NCI-H1105 (cell line): ENCODE measurements around the gene BPTF.
"Not testable (repeated sequence)": the region's sequence is repeated elsewhere in the genome, so short reads cannot be mapped to it uniquely, and the experiment has no call there.

Source experiments
- DNase-seq: peaks from one replicate; lab custom pipeline; 2025; lab: John Stamatoyannopoulos, UW

The BPTF gene

GRCh38 chr17:67974185-67974584 is 148.9 kb downstream of the BPTF start:
- no peak for DNase-seq

- no peak for DNase-seq
Observed at GRCh38 chr17:67974598-67975066, 149.3 kb downstream of the BPTF start.

DNA sequence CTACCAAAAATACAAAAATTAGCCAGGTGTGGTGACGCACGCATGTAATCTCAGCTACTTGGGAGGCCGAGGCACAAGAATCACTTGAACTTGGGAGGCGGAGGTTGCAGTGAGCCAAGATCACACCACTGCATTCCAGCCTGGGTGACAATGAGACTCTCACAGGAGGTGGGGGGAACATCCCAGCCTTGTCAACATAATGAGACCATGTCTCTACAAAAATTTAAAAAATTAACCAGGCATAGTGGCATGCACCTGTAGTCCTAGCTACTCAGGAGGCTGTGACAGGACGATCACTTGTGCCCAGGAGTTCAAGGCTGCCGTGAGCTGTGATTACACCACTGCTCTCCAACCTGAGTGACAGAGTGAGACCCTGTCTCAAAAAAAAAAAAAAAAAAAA is 151.0 kb downstream of the BPTF start:
- DNase-seq = not testable (repeated sequence)

DNA sequence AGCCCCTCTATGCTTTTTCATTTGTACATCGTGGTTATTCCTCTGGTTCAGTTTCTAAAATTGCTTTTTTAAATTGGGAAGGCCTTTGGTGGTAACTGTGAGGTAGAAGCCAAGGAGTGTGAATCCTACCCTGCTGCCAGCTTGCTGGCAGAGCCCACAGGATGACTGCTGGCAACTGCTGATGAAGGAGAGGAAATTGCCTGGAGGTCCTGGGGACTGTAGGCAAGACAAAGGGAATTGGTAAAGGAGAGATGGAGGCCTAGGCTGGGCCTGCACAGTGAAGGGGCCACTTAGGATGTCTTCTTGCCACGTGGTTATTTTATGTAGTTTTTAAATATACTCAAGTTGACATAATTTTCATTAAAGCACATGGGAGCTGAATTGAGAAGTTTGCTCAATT is 155.2 kb downstream of the BPTF start:
- no peak for DNase-seq

DNA sequence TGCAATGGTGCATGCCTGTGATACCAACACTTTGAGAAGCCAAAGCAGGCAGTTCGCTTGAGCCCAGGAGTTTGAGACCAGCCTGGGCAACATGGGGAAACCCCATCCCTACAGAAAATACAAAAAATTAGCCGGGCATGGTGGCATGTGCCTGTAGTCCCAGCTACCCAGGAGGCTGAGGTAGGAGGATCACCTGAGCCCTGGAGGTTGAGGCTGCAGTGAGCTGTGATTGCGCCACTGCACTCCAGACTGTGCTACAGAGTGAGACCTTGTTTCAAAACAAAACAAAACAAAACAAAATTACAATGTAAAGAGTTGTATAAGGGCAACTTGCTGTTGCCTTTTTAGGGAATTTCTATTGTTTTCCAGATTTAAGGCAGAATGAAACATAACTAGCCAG is 155.6 kb downstream of the BPTF start:
- DNase-seq = not testable (repeated sequence)

DNA sequence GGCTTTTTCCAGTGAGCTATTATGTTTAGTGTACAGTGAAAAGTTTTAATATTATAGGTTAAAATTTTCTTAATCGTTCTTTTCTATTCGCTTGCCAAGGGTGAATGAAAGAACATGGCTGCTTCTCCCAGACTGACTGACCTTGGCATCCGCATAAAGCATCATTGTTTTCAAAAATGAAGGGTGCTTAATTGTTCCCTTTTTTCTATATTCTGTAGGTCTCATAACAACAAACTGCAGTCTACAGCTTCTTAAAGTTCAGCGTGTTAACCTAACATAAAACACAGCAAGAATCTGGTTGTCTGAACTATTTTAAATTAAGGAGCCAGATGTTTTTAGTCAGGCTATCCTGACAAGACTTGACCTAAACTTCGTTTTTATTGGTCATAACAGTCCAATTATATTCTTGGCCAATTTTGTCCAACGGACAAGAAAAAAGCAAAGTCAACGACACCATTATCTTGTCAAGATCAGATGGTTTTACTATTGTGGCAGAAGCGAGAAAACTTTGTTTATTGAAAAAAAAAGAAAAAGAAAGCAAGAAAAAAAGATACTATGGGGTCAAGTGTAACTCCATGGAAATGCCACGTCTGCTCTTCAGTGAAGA is 156.8 kb downstream of the BPTF start:
- no peak for DNase-seq

- no peak for DNase-seq
Observed at GRCh38 chr17:67982686-67983382, 157.5 kb downstream of the BPTF start.

DNA sequence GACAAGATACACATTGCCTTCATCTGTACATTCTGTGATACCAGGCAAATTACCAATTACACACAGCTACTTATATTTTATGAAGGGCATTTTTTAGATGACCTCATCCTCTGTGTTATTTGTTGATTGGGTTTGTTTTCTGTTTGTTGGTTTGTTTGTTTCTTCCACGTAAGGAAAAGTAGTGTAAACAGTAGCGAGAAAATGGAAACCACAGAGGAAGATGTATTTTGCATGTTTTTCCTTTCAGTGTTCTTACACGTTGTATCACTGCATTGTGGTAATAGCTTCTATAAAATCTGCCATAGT is 158.0 kb downstream of the BPTF start:
- DNase-seq = no peak

DNA sequence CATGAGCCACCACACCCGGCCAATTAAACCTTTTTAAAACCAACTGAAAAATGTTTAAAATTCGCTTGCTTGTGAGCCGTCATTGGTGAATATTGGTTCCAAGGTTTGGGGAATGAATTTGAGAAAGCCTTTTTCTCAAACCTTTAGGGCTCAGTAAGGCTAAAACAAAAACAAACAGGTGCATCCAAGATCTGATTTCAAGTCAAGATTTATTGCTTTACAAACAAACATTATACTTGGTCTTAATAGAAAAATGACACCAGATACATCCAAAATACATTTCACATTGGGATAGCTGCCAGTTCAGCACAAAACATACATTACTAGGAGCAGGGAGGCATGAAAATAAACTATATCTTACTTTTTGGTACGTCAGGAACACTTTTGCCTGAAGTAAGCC is 165.6 kb downstream of the BPTF start:
- DNase-seq = peak; percentile 29

DNA sequence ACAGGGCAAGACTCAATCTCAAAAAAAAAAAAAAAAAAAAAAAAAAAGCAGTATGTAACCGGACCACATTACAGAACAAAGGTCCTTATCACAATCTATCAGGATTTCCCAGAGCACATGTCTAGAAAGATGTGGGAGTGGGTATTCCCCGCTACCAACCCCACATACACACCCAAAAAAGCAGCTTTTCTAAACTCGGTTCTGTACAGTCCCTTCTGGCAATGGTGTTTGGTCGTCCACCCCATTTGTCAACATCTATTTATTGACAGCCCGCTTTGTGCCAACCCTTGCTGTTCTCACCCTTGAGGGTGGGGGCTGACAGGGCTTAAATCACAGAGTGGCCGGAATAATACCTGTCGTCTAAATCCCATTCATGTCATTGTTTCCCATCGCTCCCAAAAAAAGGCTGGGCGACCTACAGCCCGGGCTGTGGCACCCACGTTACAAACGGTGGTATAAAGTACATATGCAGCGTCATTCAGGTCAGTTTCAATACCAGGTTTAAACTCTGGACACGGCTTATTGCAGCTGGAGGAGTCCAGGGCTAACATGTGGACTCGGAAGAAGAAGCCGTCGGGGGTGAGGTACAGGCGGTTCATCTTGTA is 167.3 kb downstream of the BPTF start:
- DNase-seq = no peak

DNA sequence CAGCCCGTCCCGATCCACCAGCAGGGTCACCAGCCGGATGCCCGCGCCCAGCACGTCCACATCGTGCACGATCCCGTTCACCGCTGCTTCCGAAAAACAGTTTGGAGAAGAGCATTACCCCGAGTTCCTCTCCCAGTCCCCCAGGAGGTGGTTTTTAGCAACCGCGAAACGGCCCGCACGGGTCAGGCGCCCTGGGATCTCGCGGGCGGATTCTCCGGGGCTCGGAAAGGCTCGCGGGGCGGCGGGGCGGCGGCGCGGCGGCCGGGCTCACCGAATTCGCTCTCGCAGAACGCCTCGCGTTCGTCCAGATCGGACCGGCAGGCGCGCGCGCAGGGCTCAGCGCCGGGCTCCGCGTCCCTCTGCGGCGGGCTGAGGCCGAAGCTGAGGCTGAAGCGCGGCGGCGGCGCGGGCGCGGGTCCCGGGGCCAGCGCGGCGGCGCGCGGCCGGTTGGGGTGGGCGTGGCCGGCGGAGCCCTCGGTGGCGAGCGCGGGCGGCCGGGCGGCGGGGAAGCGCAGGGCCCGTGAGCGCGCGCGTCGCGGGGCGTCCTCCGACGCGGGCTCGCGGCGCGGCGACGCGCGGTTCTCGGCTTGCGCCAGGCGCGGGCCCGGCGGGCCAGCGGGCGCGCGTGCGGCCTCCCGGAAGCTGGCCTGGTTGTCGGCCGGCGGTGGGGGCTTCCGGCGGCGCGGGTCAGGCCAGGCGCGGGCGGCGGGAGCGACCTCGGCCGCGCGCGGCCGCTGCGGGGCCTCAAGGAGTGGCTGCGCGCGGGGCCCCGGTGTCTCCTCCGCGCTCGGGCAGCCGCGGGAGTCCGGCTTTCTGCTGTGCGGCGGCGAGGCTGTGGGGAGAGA is 168.1 kb downstream of the BPTF start:
- DNase-seq = peak; percentile 81

GRCh38 chr17:67993998-67994361 is 168.7 kb downstream of the BPTF start:
- no peak for DNase-seq

GRCh38 chr17:67994817-67995569 is 169.7 kb downstream of the BPTF start:
- DNase-seq = no peak

DNA sequence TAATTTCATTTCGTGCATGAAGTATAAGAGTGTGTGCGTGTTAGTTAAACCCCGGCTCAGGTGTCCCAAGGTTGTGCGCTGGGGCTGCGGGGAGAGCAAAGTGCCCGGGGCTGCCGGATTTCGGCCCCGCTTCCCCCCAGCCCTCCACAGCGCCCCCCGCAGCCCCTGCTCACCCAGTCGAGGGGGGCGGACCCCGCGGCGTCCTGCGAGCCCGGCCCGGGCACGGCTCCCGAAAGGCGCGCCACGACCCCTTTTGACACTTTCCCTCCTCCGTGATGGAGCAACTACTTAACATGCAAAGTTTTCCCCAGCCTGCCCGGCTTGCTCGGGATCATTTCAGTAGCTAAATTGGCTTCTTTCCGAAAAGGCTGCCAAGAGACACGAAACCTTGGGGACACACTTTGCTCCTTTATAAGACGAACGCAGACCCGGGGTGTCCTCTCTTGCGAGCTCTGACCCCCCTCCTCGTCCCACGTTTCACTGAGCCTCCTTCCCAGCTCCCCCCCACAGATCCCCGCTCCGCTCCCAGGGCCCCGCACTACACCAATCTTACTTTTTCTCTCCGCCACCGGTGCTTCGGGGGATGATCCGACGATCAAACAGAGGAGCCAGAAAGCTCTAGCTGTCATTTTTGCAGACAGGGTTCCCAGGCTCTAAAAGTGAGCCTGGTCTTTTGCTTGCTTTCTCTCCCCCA is 170.4 kb downstream of the BPTF start:
- DNase-seq = no peak

- not testable (repeated sequence) for DNase-seq
Observed at GRCh38 chr17:67996301-67997171, 171.2 kb downstream of the BPTF start, which contains the start of gene C17orf58. Gene C17orf58, minus strand, starts transcription at chr17:67996469. Its CDS starts 271 bp downstream, at chr17:67996198.

- DNase-seq = no peak
Observed at GRCh38 chr17:67998466-67998865, 173.2 kb downstream of the BPTF start.

DNA sequence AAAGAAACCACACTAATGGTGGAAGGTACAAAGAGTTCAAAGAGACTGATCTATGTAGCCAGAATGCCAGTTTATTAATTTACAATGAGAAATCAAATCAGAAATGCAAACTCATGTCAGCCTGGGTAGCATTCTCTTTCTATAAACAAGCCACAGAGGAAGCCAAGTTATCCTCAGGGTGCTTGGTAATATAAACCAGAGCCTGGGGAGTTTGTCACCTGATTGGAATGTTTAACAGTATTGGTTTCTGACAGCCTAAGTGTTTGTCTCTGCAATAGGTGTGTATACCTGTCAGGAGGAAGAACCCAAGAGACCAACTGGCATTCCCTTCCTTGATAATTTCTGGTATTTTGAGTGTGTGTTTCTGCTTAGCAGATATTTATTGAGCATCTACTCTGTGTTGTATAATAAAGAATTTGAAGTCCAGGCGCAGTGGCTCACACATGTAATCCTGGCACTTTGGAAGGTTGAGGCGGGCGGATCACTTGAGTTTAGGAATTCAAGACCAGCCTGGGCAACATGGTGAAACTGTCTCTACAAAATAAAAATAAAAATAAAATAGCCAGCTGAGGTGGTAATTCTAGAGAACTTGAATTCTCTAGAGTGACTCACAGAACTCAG is 174.1 kb downstream of the BPTF start:
- no peak for DNase-seq

DNA sequence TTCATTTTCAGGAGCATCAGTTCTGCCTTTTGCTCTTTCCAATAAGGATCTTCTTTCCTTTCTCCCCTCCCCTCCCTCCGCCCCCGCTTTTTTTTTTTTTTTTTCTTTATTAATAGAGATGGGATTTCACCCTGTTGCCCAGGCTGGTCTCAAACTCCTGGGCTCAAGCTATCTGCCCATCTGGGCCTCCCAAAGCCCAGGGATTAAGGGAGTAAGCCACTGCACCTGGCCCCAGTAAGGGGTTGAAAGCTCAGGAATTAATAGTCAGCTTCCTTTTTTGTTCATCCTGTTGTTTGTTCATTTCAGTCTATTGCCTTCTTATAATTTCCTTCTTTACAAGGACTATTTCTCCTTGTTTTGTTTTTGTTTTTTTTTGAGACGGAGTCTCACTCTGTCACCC is 178.9 kb downstream of the BPTF start:
- DNase-seq = no peak

- no peak for DNase-seq
Observed at GRCh38 chr17:68006797-68007196, 181.5 kb downstream of the BPTF start.

- DNase-seq = no peak
Observed at GRCh38 chr17:68011199-68011665, 185.9 kb downstream of the BPTF start.
